ENCODE measurements around the gene PTK7. TPM values are rescaled to one million over a fixed set of nuclear protein-coding genes. Genes with fewer than 3 reads are reported as not detected.
A peak's percentile ranks its signal among the peaks of the same experiment; 100 is the strongest.

The PTK7 gene
- total RNA-seq, 1 experiment from 2014 or later = 165 TPM

- TF ChIP-seq STAT6 (CRISPR knock-in tag; conservative IDR thresholded peaks at IDR 0.05; ENCODE audit: low read depth) (no peak), ESRRA (CRISPR knock-in tag; IDR thresholded peaks at IDR 0.05; ENCODE audit: borderline replicate concordance) (no peak), ZNF263 (CRISPR knock-in tag; IDR thresholded peaks at IDR 0.05; ENCODE audit: low read depth) (no peak), JAZF1 (CRISPR knock-in tag; IDR thresholded peaks at IDR 0.05) (no peak), CREB1 (CRISPR knock-in tag; IDR thresholded peaks at IDR 0.05) (no peak), FOXP1 (CRISPR knock-in tag; IDR thresholded peaks at IDR 0.05; ENCODE audit: borderline replicate concordance) (no peak)
Observed at GRCh38 chr6:43125119-43125518, 49.0 kb downstream of the PTK7 start (continued).

GRCh38 chr6:43125555-43125954, 49.4 kb downstream of the PTK7 start:
- ATAC-seq (no peak), DNase-seq (ENCODE audit: low spot score) (no peak)
- no peak overlapping the region for H3K4me3 Mint-ChIP-seq
- no peaks in the 10 kb centered on the region for H3K9me3 Mint-ChIP-seq
- peaks cover 5% of the 10 kb centered on the region; the same call in 1 of the 2 replicates for H3K36me3 Mint-ChIP-seq
- POLR2A ChIA-PET = interaction anchor here (0.8 kb wide), 1 partner anchor 28 kb away, joined by 3 read pairs; no protein-coding TSS in a partner anchor
- CTCF ChIA-PET = interaction anchor here (1.1 to 4.1 kb wide), 4 partner anchors 18 to 51 kb away, joined by 3 to 24 read pairs (median 4); partner anchors contain the start of gene PTK7
- TF ChIP-seq ZNF512 (CRISPR knock-in tag; IDR thresholded peaks at IDR 0.05; ENCODE audit: borderline replicate concordance) (no peak), ETV6 (CRISPR knock-in tag; IDR thresholded peaks at IDR 0.05) (no peak), ERG (CRISPR knock-in tag; IDR thresholded peaks at IDR 0.05) (no peak), NR3C1 (CRISPR knock-in tag; conservative IDR thresholded peaks at IDR 0.05; ENCODE audit: low read depth) (no peak), ZNF263 (CRISPR knock-in tag; IDR thresholded peaks at IDR 0.05; ENCODE audit: low read depth) (no peak), ZNF423 (CRISPR knock-in tag; IDR thresholded peaks at IDR 0.05) (no peak), JAZF1 (CRISPR knock-in tag; IDR thresholded peaks at IDR 0.05) (no peak), SMAD3 (CRISPR knock-in tag; IDR thresholded peaks at IDR 0.05; ENCODE audit: borderline replicate concordance) (no peak), AR (CRISPR knock-in tag; IDR thresholded peaks at IDR 0.05) (no peak), E2F1 (CRISPR knock-in tag; IDR thresholded peaks at IDR 0.05) (no peak)
- peak overlapping the region; percentile 82 for H3K27ac Mint-ChIP-seq
- H3K27me3 Mint-ChIP-seq (ENCODE audit: low read depth) = no peaks in the 10 kb centered on the region
- peaks cover 49% of the 10 kb centered on the region for H3K4me1 Mint-ChIP-seq

Measured in WTC11 (cell line).